GM12878 (cell line): Measurements from ENCODE around the gene FABP7.

Experiments used
- EP300 ChIP-seq, 2 experiments: fragments of 150-350 bp in 1 of 2; IDR thresholded peaks; 2 replicates each; pipeline ENCODE4 v1.6.1; 2011 to 2012; ENCODE audit warnings: low read depth in 2 of 2, low read length in 2 of 2, borderline replicate concordance in 1 of 2, improper control_type of control experiment in 1 of 2, inconsistent platforms in 1 of 2; ENCODE audit not compliant: control insufficient read depth in 1 of 2
- MXI1 ChIP-seq: fragments of 150-350 bp; IDR thresholded peaks from 2 replicates; pipeline ENCODE4 v1.6.1; 2011; ENCODE audit warnings: low read depth, mild to moderate bottlenecking, inconsistent platforms, low read length, improper control_type of control experiment
- TF ChIP-seq, protein P1 (sequence below), 3 experiments: IDR thresholded peaks in 2 of 3; conservative IDR thresholded peaks in 1 of 3; 2 replicates each; pipeline ENCODE4 v1.5.1; 2011; ENCODE audit warnings: low read depth in 3 of 3, low read length in 3 of 3, mild to moderate bottlenecking in 3 of 3, control low read depth in 2 of 3, moderate library complexity in 2 of 3, inconsistent platforms in 1 of 3, mixed read lengths in 1 of 3; ENCODE audit not compliant: control insufficient read depth in 2 of 3, insufficient read depth in 1 of 3; ENCODE audit errors: extremely low read depth in 1 of 3

DNA sequence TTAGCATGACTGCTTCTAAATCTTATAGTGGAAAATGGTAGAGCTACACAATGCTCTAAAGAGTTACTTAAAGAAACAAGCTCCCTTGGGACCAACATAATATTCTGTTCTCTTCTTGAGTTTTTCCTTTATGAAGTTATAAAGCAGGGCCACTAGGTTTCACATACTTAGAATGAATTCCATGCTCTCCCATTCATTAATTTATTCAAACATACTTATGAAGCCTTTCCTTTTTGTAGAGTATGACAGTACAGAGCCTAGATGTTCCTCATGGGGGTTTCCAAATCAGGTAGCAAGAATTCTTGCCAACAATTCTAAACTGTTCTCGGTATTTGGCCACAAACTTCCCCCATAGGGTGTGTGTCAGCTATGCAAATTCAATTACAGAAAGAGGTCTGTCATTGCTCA, 20.6 kb upstream of the FABP7 start:
- TF ChIP-seq EP300 (IDR thresholded peaks at IDR 0.05; ENCODE audit: borderline replicate concordance in 1 of 2, control insufficient read depth in 1 of 2, low read depth in 2 of 2, low read length in 2 of 2) = no peak
- TF ChIP-seq, protein P1, sequence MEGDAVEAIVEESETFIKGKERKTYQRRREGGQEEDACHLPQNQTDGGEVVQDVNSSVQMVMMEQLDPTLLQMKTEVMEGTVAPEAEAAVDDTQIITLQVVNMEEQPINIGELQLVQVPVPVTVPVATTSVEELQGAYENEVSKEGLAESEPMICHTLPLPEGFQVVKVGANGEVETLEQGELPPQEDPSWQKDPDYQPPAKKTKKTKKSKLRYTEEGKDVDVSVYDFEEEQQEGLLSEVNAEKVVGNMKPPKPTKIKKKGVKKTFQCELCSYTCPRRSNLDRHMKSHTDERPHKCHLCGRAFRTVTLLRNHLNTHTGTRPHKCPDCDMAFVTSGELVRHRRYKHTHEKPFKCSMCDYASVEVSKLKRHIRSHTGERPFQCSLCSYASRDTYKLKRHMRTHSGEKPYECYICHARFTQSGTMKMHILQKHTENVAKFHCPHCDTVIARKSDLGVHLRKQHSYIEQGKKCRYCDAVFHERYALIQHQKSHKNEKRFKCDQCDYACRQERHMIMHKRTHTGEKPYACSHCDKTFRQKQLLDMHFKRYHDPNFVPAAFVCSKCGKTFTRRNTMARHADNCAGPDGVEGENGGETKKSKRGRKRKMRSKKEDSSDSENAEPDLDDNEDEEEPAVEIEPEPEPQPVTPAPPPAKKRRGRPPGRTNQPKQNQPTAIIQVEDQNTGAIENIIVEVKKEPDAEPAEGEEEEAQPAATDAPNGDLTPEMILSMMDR (IDR thresholded peaks at IDR 0.05 in 2 of 3, conservative IDR thresholded peaks at IDR 0.05 in 1 of 3; ENCODE audit: control insufficient read depth in 2 of 3, extremely low read depth in 1 of 3, insufficient read depth in 1 of 3, low read depth in 3 of 3, low read length in 3 of 3) = no peak
- no peak for TF ChIP-seq MXI1
